Cardiac muscle cell (in vitro differentiated cells and primary cell): ENCODE data around the gene COMT. TPM values are rescaled to one million over a fixed set of nuclear protein-coding genes. Genes with fewer than 3 reads are reported as not detected.
A peak's percentile ranks its signal among the peaks of the same experiment; 100 is the strongest.

Experiments used
- DNase-seq, 2 donors: peaks; one replicate each; pipeline versions ENCODE4 v3.0.0 to v3.0.0-alpha.2; 2010 to 2017; ENCODE audit warnings: low read depth in 1 of 2, low spot score in 1 of 2
- H3K27ac ChIP-seq: fragments of 200-600 bp; sonication (generic); 2 replicates; pipeline ENCODE4 v1.5.1; 2016
- H3K27me3 ChIP-seq: fragments of 200-600 bp; sonication (generic); 2 replicates; pipeline ENCODE4 v1.6.0; 2016; ENCODE audit warnings: control low read depth
- H3K36me3 ChIP-seq: fragments of 200-600 bp; sonication (generic); 2 replicates; pipeline ENCODE4 v1.5.1; 2016; ENCODE audit warnings: control low read depth
- H3K4me1 ChIP-seq: fragments of 200-600 bp; sonication (generic); 2 replicates; pipeline ENCODE4 v1.8.1; 2017; ENCODE audit warnings: low read depth, mild to moderate bottlenecking, mixed run types
- H3K4me3 ChIP-seq: fragments of 200-600 bp; sonication (generic); 2 replicates; pipeline ENCODE4 v1.5.1; 2016; ENCODE audit warnings: mild to moderate bottlenecking
- H3K9me3 ChIP-seq: fragments of 200-600 bp; sonication (generic); 2 replicates; pipeline ENCODE4 v1.5.1; 2017; ENCODE audit warnings: low read depth, mild to moderate bottlenecking, control low read depth
- CTCF ChIP-seq: IDR thresholded peaks from 2 replicates; pipeline ENCODE4 v1.5.1; 2012; ENCODE audit warnings: low read depth, mild to moderate bottlenecking, low read length
- polyA plus RNA-seq: library from polyadenylated mRNA; unstranded; fragments of >200 nt; fragmentation: Nextera tagmentation; extraction: Ambion mirVana; gene quantifications from 2 replicates; pipeline ENCODE4 v1.2.1, GENCODE V29; 2016
- total RNA-seq: library from RNA; depleted of rRNA; stranded (reverse); fragments of >200 nt; gene quantifications from 2 replicates; pipeline ENCODE4 v1.2.3, GENCODE V29; 2016

The COMT gene
- total and polyA plus RNA-seq, 2 experiments from 2014 or later = 35.8 to 51.9 TPM

- TF ChIP-seq CTCF = no peak
- H3K4me1 ChIP-seq = peaks cover 42% of the 10 kb centered on the region
- peak overlapping the region; percentile 56 for H3K27ac ChIP-seq
- peak in 1 of 2 donors; percentile 54 for DNase-seq
- H3K9me3 ChIP-seq = no peaks in the 10 kb centered on the region
- no peak overlapping the region for H3K4me3 ChIP-seq
- H3K27me3 ChIP-seq = no peaks in the 10 kb centered on the region
- no peaks in the 10 kb centered on the region for H3K36me3 ChIP-seq
Observed at GRCh38 chr22:20000246-20001081, 58.9 kb downstream of the COMT start.

GRCh38 chr22:20001082-20001638 lies 59.6 kb downstream of the COMT start:
- no peaks in the 10 kb centered on the region for H3K27me3 ChIP-seq
- peaks cover 42% of the 10 kb centered on the region for H3K4me1 ChIP-seq
- DNase-seq = no peak
- no peaks in the 10 kb centered on the region for H3K36me3 ChIP-seq
- H3K9me3 ChIP-seq = no peaks in the 10 kb centered on the region
- H3K4me3 ChIP-seq = no peak overlapping the region
- TF ChIP-seq CTCF = no peak
- H3K27ac ChIP-seq = no peak overlapping the region

- Histone ChIP-seq H3K27ac (peak overlapping the region; percentile 70), H3K36me3 (no peaks in the 10 kb centered on the region), H3K9me3 (no peaks in the 10 kb centered on the region), H3K4me3 (no peak overlapping the region), H3K4me1 (peaks cover 42% of the 10 kb centered on the region), H3K27me3 (no peaks in the 10 kb centered on the region)
- DNase-seq = peak in 1 of 2 donors; percentile 54
- no peak for TF ChIP-seq CTCF
Observed at GRCh38 chr22:20002128-20002527, 60.6 kb downstream of the COMT start.

DNA sequence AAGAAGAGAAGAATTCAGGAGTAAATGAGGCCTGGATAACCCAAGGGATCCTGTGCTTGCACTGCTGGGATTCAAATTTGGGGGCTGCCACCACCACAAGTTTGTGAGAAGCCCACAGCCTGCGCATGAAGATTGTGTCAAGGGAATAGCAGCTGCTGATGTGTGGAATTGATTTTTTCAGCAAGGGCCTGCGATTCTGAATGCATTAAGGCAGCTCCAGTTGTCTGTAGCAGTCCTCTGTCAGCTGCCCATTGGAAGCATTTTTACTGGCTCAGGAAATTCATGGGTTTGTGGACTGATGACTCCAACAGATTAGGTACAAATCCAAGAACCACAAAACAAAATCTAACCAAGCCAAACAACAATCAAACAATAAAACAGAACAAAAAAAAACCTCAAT lies 61.1 kb downstream of the COMT start:
- Histone ChIP-seq H3K36me3 (no peaks in the 10 kb centered on the region), H3K4me1 (peaks cover 45% of the 10 kb centered on the region), H3K9me3 (no peaks in the 10 kb centered on the region), H3K27ac (peak overlapping the region; percentile 70), H3K27me3 (no peaks in the 10 kb centered on the region), H3K4me3 (no peak overlapping the region)
- no peak for TF ChIP-seq CTCF
- DNase-seq = no peak

DNA sequence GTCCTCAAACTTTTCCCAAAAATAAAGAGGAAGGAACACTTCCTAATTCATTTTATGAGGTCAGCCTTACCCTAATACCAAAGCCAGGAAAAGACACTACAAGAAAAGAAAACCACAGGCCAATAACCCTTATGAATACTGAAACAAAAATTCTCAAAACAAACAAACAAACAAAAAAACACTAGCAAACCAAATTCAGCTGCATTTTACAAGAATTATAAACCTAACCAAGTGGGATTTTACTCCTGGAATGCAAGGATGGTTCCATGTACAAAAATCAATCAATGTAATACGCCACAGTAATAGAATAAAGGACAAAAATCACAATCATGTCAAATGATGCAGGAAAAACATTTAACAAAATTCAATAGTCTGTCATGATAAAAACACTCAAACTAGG lies 61.7 kb downstream of the COMT start:
- DNase-seq = no peak
- H3K4me1 ChIP-seq = peaks cover 41% of the 10 kb centered on the region
- H3K9me3 ChIP-seq = no peaks in the 10 kb centered on the region
- no peaks in the 10 kb centered on the region for H3K36me3 ChIP-seq
- TF ChIP-seq CTCF = no peak
- H3K4me3 ChIP-seq = no peak overlapping the region
- H3K27ac ChIP-seq = no peak overlapping the region
- H3K27me3 ChIP-seq = no peaks in the 10 kb centered on the region
